B cell (primary cell): ENCODE results near the gene PDE6A. TPM values are rescaled to one million over a fixed set of nuclear protein-coding genes. Genes with fewer than 3 reads are reported as not detected.

Source experiments
- ATAC-seq: fragments of 200-7000 bp; cut with Tn5 transposase; one replicate; pipeline ENCODE4 v1.10.0; 2021; ENCODE audit warnings: low read depth, mild to moderate bottlenecking, moderate number of reproducible peaks, moderate library complexity
- CTCF ChIA-PET: fragments of 350-600 bp; sonication (Branson Sonifier 250); formaldehyde crosslinking; loops from one replicate; lab custom pipeline; 2021; ENCODE audit warnings: antibody characterized with exemption, inconsistent platforms; lab: Charles Lee
- POLR2A ChIA-PET: fragments of 350-600 bp; sonication (Branson Sonifier 250); formaldehyde crosslinking; loops from one replicate; lab custom pipeline; 2021; ENCODE audit warnings: antibody characterized with exemption; lab: Charles Lee
- DNase-seq: peaks from one replicate; pipeline ENCODE4 v3.0.0; 2013
- H2AFZ ChIP-seq: 2 replicates; pipeline ENCODE4 v1.6.1; 2012; ENCODE audit warnings: mild to moderate bottlenecking, low read depth, low read length; ENCODE audit not compliant: insufficient read depth, poor library complexity, severe bottlenecking
- H3K27ac ChIP-seq, 2 donors: 1 replicate in 1 of 2; 2 replicates in 1 of 2; pipeline ENCODE4 v1.5.1; 2012 to 2013; ENCODE audit warnings: low read length in 2 of 2, mild to moderate bottlenecking in 2 of 2, moderate library complexity in 1 of 2
- H3K27me3 ChIP-seq, 4 experiments: fragments of 200-600 bp in 1 of 4; sonication (generic) in 1 of 4; replicated peaks in 1 of 4; 1 replicate in 2 of 4; 2 replicates in 2 of 4; pipeline versions ENCODE4 v1.6.1 to v1.7.0; 2013 to 2016; ENCODE audit warnings: low read length in 3 of 4, mild to moderate bottlenecking in 2 of 4, mixed read lengths in 1 of 4, moderate library complexity in 1 of 4; ENCODE audit not compliant: insufficient read depth in 4 of 4, control insufficient read depth in 3 of 4; ENCODE audit errors: control extremely low read depth in 1 of 4
- H3K36me3 ChIP-seq, 2 experiments: replicated peaks in 1 of 2; 1 replicate in 1 of 2; 2 replicates in 1 of 2; pipeline versions ENCODE4 v1.6.1 to v1.7.1; 2013; ENCODE audit warnings: low read length in 1 of 2; ENCODE audit not compliant: insufficient read depth in 2 of 2, control insufficient read depth in 1 of 2; ENCODE audit errors: control extremely low read depth in 1 of 2, extremely low read depth in 1 of 2
- H3K4me1 ChIP-seq, 2 donors: fragments of 200-600 bp in 1 of 2; sonication (generic) in 1 of 2; 1 replicate in 1 of 2; 2 replicates in 1 of 2; pipeline versions ENCODE4 v1.5.1 to v1.6.1; 2013 to 2017; ENCODE audit warnings: low read length in 2 of 2; ENCODE audit not compliant: control insufficient read depth in 2 of 2, insufficient read depth in 2 of 2
- H3K4me2 ChIP-seq: replicated peaks from 2 replicates; pipeline ENCODE3; 2012; ENCODE audit warnings: mild to moderate bottlenecking, low read depth, low read length; ENCODE audit not compliant: poor library complexity, severe bottlenecking
- H3K4me3 ChIP-seq, 5 experiments: fragments of 200-600 bp in 1 of 5; sonication (generic) in 1 of 5; 1 replicate in 3 of 5; 2 replicates in 2 of 5; pipeline versions ENCODE4 v1.5.1 to v1.7.0; 2011 to 2016; ENCODE audit warnings: low read length in 4 of 5, mild to moderate bottlenecking in 4 of 5, low read depth in 2 of 5, control low read depth in 1 of 5, moderate library complexity in 1 of 5; ENCODE audit not compliant: insufficient read depth in 1 of 5; ENCODE audit errors: control extremely low read depth in 1 of 5, extremely low read depth in 1 of 5
- H3K79me2 ChIP-seq: fragments of 200-600 bp; sonication (generic); one replicate; pipeline ENCODE4 v1.6.0; 2016; ENCODE audit warnings: low read length; ENCODE audit not compliant: control insufficient read depth, insufficient read depth
- H3K9ac ChIP-seq: fragments of 200-600 bp; sonication (generic); 2 replicates; pipeline ENCODE4 v1.6.1; 2017; ENCODE audit warnings: mild to moderate bottlenecking, low read length, moderate library complexity
- H3K9me3 ChIP-seq, 3 donors: one replicate each; pipeline versions ENCODE4 v1.6.1 to v1.7.1; 2013; ENCODE audit warnings: low read length in 2 of 3; ENCODE audit not compliant: control insufficient read depth in 2 of 3, insufficient read depth in 1 of 3; ENCODE audit errors: control extremely low read depth in 1 of 3
- H4K20me1 ChIP-seq: 2 replicates; pipeline ENCODE4 v1.6.0; 2012; ENCODE audit warnings: mild to moderate bottlenecking, low read length; ENCODE audit not compliant: insufficient read depth, control insufficient read depth, poor library complexity, severe bottlenecking
- H3K27ac Mint-ChIP-seq: one replicate; pipeline ENCODE4 v1.8.0; 2021; ENCODE audit warnings: mixed read lengths
- H3K27me3 Mint-ChIP-seq: one replicate; pipeline ENCODE4 v1.8.0; 2021; ENCODE audit warnings: mixed read lengths
- H3K4me1 Mint-ChIP-seq: one replicate; pipeline ENCODE4 v1.8.0; 2021; ENCODE audit warnings: mixed read lengths
- H3K4me3 Mint-ChIP-seq: one replicate; pipeline ENCODE4 v1.8.0; 2021; ENCODE audit warnings: mixed read lengths
- H3K9me3 Mint-ChIP-seq: one replicate; pipeline ENCODE4 v1.8.0; 2022; ENCODE audit warnings: mixed read lengths; ENCODE audit not compliant: insufficient read depth
- CTCF ChIP-seq: fragments of 200-600 bp; IDR thresholded peaks from one replicate; pipeline ENCODE4 v1.8.0; 2022; ENCODE audit warnings: antibody characterized with exemption, mild to moderate bottlenecking
- EZH2 ChIP-seq: IDR thresholded peaks from 2 replicates; pipeline ENCODE4 v1.6.1; 2012; ENCODE audit warnings: borderline replicate concordance, low read depth, mild to moderate bottlenecking, moderate library complexity, low read length; ENCODE audit not compliant: insufficient read depth, poor library complexity, severe bottlenecking
- WGBS: methylation state at CpG from one replicate; pipeline ENCODE4 v1.1.5; 2013; ENCODE audit warnings: missing lambda C conversion rate; ENCODE audit not compliant: insufficient coverage; 5-methylcytosine and 5-hydroxymethylcytosine counted together
- intact Hi-C: fragments of 100-400 bp; cut with micrococcal nuclease; formaldehyde crosslinking; loops from one replicate; pipeline ENCODE4 v1.10.0; 2022
- polyA plus RNA-seq: library from polyadenylated mRNA; depleted of rRNA; stranded (reverse); fragments of >200 nt; gene quantifications from 2 replicates; pipeline ENCODE4 v1.2.3, GENCODE V29; 2012
- total RNA-seq, 2 donors: library from RNA; stranded (reverse); fragments of 120-200 nt in 1 of 2; gene quantifications; 1 replicate in 1 of 2; 2 replicates in 1 of 2; pipeline versions ENCODE4 v1.2.3 to v1.2.4, GENCODE V29; 2013 to 2022

PDE6A gene
- total and polyA plus RNA-seq, 2 donors (not counting 1 experiment from before 2014, with no cell fraction given): not detected

GRCh38 chr5:149869411-149869821, 75.2 kb downstream of the PDE6A start:
- H3K4me1 Mint-ChIP-seq: no peaks in the 10 kb centered on the region
- H3K9me3 Mint-ChIP-seq: no peaks in the 10 kb centered on the region
- DNase-seq (no peak), ATAC-seq (no peak)
- ChIA-PET POLR2A (no interaction called here), CTCF (interaction anchor here (1.6 to 1.9 kb wide), 2 partner anchors 9 to 17 kb away, joined by 6 read pairs; no protein-coding TSS in a partner anchor)
- 96% methylated on average over 4 of the region's 5 CpGs for WGBS
- TF ChIP-seq EZH2 (no peak), CTCF (no peak)
- no peak overlapping the region for H3K9ac ChIP-seq
- H3K27ac ChIP-seq: no peak overlapping the region
- H3K9me3 ChIP-seq: no peaks in the 10 kb centered on the region
- no peaks in the 10 kb centered on the region for H3K27me3 ChIP-seq
- intact Hi-C loops: no loop called here
- H3K4me1 ChIP-seq: no peaks in the 10 kb centered on the region
- no peaks in the 10 kb centered on the region for H3K27me3 Mint-ChIP-seq
- no peaks in the 10 kb centered on the region for H3K36me3 ChIP-seq
- H3K4me3 ChIP-seq: no peak overlapping the region
- no peaks in the 10 kb centered on the region for H4K20me1 ChIP-seq
- H3K4me3 Mint-ChIP-seq: no peak overlapping the region
- no peak overlapping the region for H3K27ac Mint-ChIP-seq
- no peak overlapping the region for H3K4me2 ChIP-seq
- no peaks in the 10 kb centered on the region for H3K79me2 ChIP-seq
- no peak overlapping the region for H2AFZ ChIP-seq

- no peak for DNase-seq
- WGBS: 97% methylated on average over 4 of the region's 4 CpGs
- H3K4me3 Mint-ChIP-seq: no peak overlapping the region
- ChIA-PET CTCF (interaction anchor here (0.5 to 2.8 kb wide), 4 partner anchors 10 to 523 kb away, joined by 3 to 10 read pairs (median 4); no protein-coding TSS in a partner anchor), POLR2A (no interaction called here)
- no peaks in the 10 kb centered on the region for H3K27me3 ChIP-seq
- no peak overlapping the region for H3K4me3 ChIP-seq
- no peak overlapping the region for H3K27ac ChIP-seq
- H4K20me1 ChIP-seq: no peaks in the 10 kb centered on the region
- no peak overlapping the region for H3K27ac Mint-ChIP-seq
- no peak overlapping the region for H3K4me2 ChIP-seq
- no peak for ATAC-seq
- no peaks in the 10 kb centered on the region for H3K27me3 Mint-ChIP-seq
- TF ChIP-seq CTCF (no peak), EZH2 (no peak)
- intact Hi-C loops: no loop called here
- H3K9ac ChIP-seq: no peak overlapping the region
- H3K36me3 ChIP-seq: no peaks in the 10 kb centered on the region
- no peaks in the 10 kb centered on the region for H3K9me3 Mint-ChIP-seq
- no peak overlapping the region for H2AFZ ChIP-seq
- peaks cover 5% of the 10 kb centered on the region for H3K4me1 Mint-ChIP-seq
- peaks cover 6% of the 10 kb centered on the region in 2 donors for H3K4me1 ChIP-seq
- no peaks in the 10 kb centered on the region for H3K9me3 ChIP-seq
- no peaks in the 10 kb centered on the region for H3K79me2 ChIP-seq
These were observed 78.8 kb downstream of the PDE6A start for GRCh38 chr5:149865746-149866145.
